OCI-LY7 (cell line): Measurements from ENCODE around the gene TTC19. TPM values are rescaled to one million over a fixed set of nuclear protein-coding genes. Genes with fewer than 3 reads are reported as not detected.
"Not testable (repeated sequence)": the region's sequence is repeated elsewhere in the genome, so short reads cannot be mapped to it uniquely, and the experiment has no call there.

Experiments used
- BruUV-seq: library from RNA; stranded (reverse); fragments of 400-500 nt; replicated peaks from 2 replicates; lab custom pipeline; 2021; lab: Mats Ljungman, UMichigan
- CTCF ChIA-PET: fragments of 300-600 bp; sonication (Branson Sonifier 250); formaldehyde crosslinking; loops from one replicate; lab custom pipeline; 2022; ENCODE audit warnings: antibody characterized with exemption; ENCODE audit not compliant: unreplicated experiment; lab: Charles Lee
- POLR2A ChIA-PET: fragments of 300-600 bp; sonication (Branson Sonifier 250); formaldehyde crosslinking; loops from one replicate; lab custom pipeline; 2022; ENCODE audit warnings: antibody characterized with exemption; lab: Charles Lee
- DNase-seq: peaks from one replicate; pipeline ENCODE4 v3.0.0-alpha.2; 2015; ENCODE audit warnings: low spot score
- H2AFZ ChIP-seq: fragments of 200-600 bp; sonication (generic), shearing (Covaris generic); 2 replicates; pipeline ENCODE4 v1.6.1; 2014; ENCODE audit warnings: mild to moderate bottlenecking, antibody characterized with exemption, low read length, moderate library complexity
- H3K27ac ChIP-seq: fragments of 200-600 bp; sonication (generic); 2 replicates; pipeline ENCODE4 v1.5.1; 2014; ENCODE audit warnings: mixed run types, low read depth, mild to moderate bottlenecking, moderate library complexity, low read length, inconsistent platforms; ENCODE audit not compliant: poor library complexity, severe bottlenecking
- H3K36me3 ChIP-seq: fragments of 200-600 bp; sonication (generic); 2 replicates; pipeline ENCODE4 v1.6.1; 2014; ENCODE audit warnings: mild to moderate bottlenecking, antibody characterized with exemption, low read length, moderate library complexity, mixed read lengths; ENCODE audit not compliant: insufficient read depth
- H3K4me1 ChIP-seq: fragments of 200-600 bp; sonication (generic); 2 replicates; pipeline ENCODE4 v1.5.1; 2014; ENCODE audit warnings: mild to moderate bottlenecking, low read length; ENCODE audit not compliant: insufficient read depth, poor library complexity, severe bottlenecking
- H3K4me2 ChIP-seq: fragments of 200-600 bp; sonication (generic); 2 replicates; pipeline ENCODE4 v1.6.1; 2014; ENCODE audit warnings: mild to moderate bottlenecking, low read length
- H3K4me3 ChIP-seq: fragments of 200-600 bp; sonication (generic); 2 replicates; pipeline ENCODE4 v1.5.1; 2014; ENCODE audit warnings: mild to moderate bottlenecking, low read depth, low read length; ENCODE audit not compliant: poor library complexity, severe bottlenecking
- H3K79me2 ChIP-seq: fragments of 200-600 bp; sonication (generic); 2 replicates; pipeline ENCODE4 v1.6.1; 2016; ENCODE audit warnings: low read depth, mild to moderate bottlenecking, low read length, moderate library complexity, mixed read lengths; ENCODE audit not compliant: insufficient read depth
- H3K9me2 ChIP-seq: fragments of 200-600 bp; sonication (generic); 2 replicates; pipeline ENCODE4 v1.6.1; 2016; ENCODE audit warnings: mild to moderate bottlenecking, low read length, mixed read lengths; ENCODE audit not compliant: insufficient read depth
- H3K9me3 ChIP-seq: fragments of 200-600 bp; sonication (generic); 2 replicates; pipeline ENCODE4 v1.6.1; 2014; ENCODE audit warnings: mild to moderate bottlenecking, mixed run types, low read length, mixed read lengths
- H4K20me1 ChIP-seq: fragments of 200-600 bp; sonication (generic); 2 replicates; pipeline ENCODE4 v1.6.1; 2014; ENCODE audit warnings: mild to moderate bottlenecking, antibody characterized with exemption, low read length, moderate library complexity, mixed read lengths; ENCODE audit not compliant: insufficient read depth
- EZH2phosphoT487 ChIP-seq: fragments of 200-600 bp; sonication (generic); IDR thresholded peaks from 2 replicates; pipeline ENCODE4 v1.6.1; 2018; ENCODE audit warnings: low read depth, borderline replicate concordance, mild to moderate bottlenecking, mixed run types, antibody characterized with exemption, low read length, moderate library complexity, mixed read lengths
- intact Hi-C: fragments of 100-400 bp; cut with micrococcal nuclease; formaldehyde crosslinking; loops from one replicate; pipeline ENCODE4 v1.10.0; 2022; ENCODE audit not compliant: unreplicated experiment
- total RNA-seq, 2 experiments: library from RNA; depleted of rRNA in 1 of 2; stranded (reverse); fragments of >200 nt in 1 of 2; shearing (Covaris generic) in 1 of 2; gene quantifications; 2 replicates each; pipeline ENCODE4 v1.2.3, GENCODE V29; 2014 to 2022
- TF ChIP-seq, protein P1 (sequence below): fragments of 200-600 bp; sonication (generic); conservative IDR thresholded peaks from 2 replicates; pipeline ENCODE4 v1.5.1; 2014; ENCODE audit warnings: mild to moderate bottlenecking, antibody characterized with exemption, low read length, moderate library complexity, mixed read lengths

TTC19 gene
- total RNA-seq, 2 experiments from 2014 or later, result 42.0 to 43.7 TPM

DNA sequence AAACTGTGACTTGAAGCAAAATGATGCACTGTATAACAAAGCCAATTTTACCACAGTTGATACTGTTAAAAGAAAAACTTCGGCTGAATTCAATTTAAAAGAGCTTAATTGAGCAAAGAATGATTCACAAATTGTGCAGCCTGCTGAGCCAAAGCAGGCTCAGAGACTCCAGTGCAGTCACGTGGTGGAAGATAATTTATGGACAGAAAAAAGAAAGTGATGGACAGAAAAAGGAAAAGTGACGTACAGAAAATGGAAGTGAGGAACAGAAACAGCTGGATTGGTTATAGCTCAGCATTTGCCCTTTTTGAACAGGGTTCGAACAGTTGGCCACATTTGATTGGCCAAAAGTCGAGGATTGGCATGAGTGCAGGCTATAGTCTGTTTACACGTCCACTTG is 25.8 kb upstream of the TTC19 start:
- Histone ChIP-seq H3K4me1 (no peaks in the 10 kb centered on the region), H3K4me2 (no peak overlapping the region), H3K4me3 (no peak overlapping the region), H3K9me3 (no peaks in the 10 kb centered on the region), H4K20me1 (no peaks in the 10 kb centered on the region), H3K79me2 (no peaks in the 10 kb centered on the region), H3K36me3 (peaks cover 14% of the 10 kb centered on the region), H3K27ac (no peak overlapping the region), H2AFZ (no peak overlapping the region), H3K9me2 (no peaks in the 10 kb centered on the region)
- no peak for DNase-seq
- intact Hi-C loops, result no loop called here
- ChIA-PET POLR2A (interaction anchor here (0.7 kb wide), 1 partner anchor 18 kb away, joined by 3 read pairs; no protein-coding TSS in a partner anchor), CTCF (no interaction called here)
- TF ChIP-seq, protein P1, sequence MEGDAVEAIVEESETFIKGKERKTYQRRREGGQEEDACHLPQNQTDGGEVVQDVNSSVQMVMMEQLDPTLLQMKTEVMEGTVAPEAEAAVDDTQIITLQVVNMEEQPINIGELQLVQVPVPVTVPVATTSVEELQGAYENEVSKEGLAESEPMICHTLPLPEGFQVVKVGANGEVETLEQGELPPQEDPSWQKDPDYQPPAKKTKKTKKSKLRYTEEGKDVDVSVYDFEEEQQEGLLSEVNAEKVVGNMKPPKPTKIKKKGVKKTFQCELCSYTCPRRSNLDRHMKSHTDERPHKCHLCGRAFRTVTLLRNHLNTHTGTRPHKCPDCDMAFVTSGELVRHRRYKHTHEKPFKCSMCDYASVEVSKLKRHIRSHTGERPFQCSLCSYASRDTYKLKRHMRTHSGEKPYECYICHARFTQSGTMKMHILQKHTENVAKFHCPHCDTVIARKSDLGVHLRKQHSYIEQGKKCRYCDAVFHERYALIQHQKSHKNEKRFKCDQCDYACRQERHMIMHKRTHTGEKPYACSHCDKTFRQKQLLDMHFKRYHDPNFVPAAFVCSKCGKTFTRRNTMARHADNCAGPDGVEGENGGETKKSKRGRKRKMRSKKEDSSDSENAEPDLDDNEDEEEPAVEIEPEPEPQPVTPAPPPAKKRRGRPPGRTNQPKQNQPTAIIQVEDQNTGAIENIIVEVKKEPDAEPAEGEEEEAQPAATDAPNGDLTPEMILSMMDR, result no peak
- TF ChIP-seq EZH2phosphoT487, result no peak
- BruUV-seq, result no TSS peak

DNA sequence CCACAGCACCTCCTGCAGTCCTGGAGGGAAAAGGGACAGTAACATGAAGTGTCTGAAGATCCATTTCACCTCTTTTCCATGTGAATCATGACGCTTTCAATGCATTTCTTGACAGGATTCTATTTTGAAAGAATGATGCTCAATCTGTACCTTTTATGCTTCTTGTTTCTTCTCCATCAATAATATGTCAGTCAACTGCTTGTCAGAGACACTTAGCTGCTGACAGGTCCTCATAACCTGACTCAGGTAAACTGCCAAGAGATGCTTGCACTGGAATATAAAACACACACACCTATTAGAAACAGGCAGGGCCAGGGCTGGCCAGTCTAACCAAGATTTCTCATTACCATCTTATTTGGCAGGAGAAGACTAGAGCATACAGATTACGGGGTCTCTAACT is 21.7 kb upstream of the TTC19 start:
- CTCF ChIA-PET, result no interaction called here
- Histone ChIP-seq H3K9me3 (no peaks in the 10 kb centered on the region), H3K79me2 (no peaks in the 10 kb centered on the region), H3K4me3 (no peak overlapping the region), H3K4me1 (peaks cover 5% of the 10 kb centered on the region), H3K9me2 (no peaks in the 10 kb centered on the region), H2AFZ (no peak overlapping the region), H3K36me3 (peaks cover 45% of the 10 kb centered on the region), H4K20me1 (no peaks in the 10 kb centered on the region), H3K27ac (no peak overlapping the region), H3K4me2 (no peak overlapping the region)
- no peak for DNase-seq
- no TSS peak for BruUV-seq
- no peak for TF ChIP-seq EZH2phosphoT487
- TF ChIP-seq, protein P1, result no peak
- intact Hi-C loops, result no loop called here
- POLR2A ChIA-PET, result no interaction called here

DNA sequence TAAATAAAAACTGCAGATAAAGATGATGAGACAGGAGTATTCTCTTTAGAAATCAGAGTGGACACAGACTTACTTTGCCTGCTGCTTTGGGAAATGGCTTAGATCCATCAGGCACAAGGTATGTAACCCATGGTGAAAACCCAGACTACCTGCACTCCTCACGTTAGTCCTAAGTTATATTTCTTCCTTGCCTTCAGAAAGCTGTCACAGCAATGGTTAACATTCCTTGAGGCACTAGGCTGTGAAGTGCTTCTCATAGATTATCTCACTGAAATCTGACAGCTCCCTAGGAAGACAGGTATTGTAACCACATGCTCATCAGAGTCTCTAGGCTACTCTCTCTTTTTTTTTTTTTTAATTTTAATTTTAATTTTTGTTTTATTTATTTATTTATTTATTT is 21.0 kb upstream of the TTC19 start:
- Histone ChIP-seq H4K20me1 (no peaks in the 10 kb centered on the region), H3K9me2 (no peaks in the 10 kb centered on the region), H3K27ac (no peak overlapping the region), H3K4me3 (no peak overlapping the region), H3K4me2 (no peak overlapping the region), H3K79me2 (no peaks in the 10 kb centered on the region), H3K9me3 (no peaks in the 10 kb centered on the region), H3K4me1 (peaks cover 5% of the 10 kb centered on the region), H2AFZ (no peak overlapping the region), H3K36me3 (peaks cover 45% of the 10 kb centered on the region)
- intact Hi-C loops, result no loop called here
- TF ChIP-seq EZH2phosphoT487, result no peak
- TF ChIP-seq, protein P1, result no peak
- BruUV-seq, result no TSS peak
- DNase-seq, result no peak
- ChIA-PET CTCF (no interaction called here), POLR2A (no interaction called here)

DNA sequence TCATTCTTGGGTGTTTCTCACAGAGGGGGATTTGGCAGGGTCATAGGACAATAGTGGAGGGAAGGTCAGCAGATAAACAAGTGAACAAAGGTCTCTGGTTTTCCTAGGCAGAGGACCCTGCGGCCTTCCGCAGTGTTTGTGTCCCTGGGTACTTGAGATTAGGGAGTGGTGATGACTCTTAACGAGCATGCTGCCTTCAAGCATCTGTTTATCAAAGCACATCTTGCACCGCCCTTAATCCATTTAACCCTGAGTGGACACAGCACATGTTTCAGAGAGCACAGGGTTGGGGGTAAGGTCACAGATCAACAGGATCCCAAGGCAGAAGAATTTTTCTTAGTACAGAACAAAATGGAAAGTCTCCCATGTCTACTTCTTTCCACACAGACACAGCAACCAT is 20.6 kb upstream of the TTC19 start:
- H3K9me3 ChIP-seq, POLR2A ChIA-PET, H3K9me2 ChIP-seq, CTCF ChIA-PET, H3K4me3 ChIP-seq, H3K27ac ChIP-seq, DNase-seq, BruUV-seq, H4K20me1 ChIP-seq, H2AFZ ChIP-seq, H3K79me2 ChIP-seq, H3K4me1 ChIP-seq, intact Hi-C loops, H3K4me2 ChIP-seq: not testable (repeated sequence)
- peaks cover 49% of the 10 kb centered on the region for H3K36me3 ChIP-seq
